ENCODE measurements around the gene CALHM6. TPM values are rescaled to one million over a fixed set of nuclear protein-coding genes. Genes with fewer than 3 reads are reported as not detected.

CALHM6 gene
- total and polyA plus RNA-seq, 2 of the 8 experiments (the other 6 are each of a cell fraction or from before 2014, with no cell fraction given), result 0.93 to 1.8 TPM

GRCh38 chr6:116482780-116483179, 21.6 kb downstream of the CALHM6 start (continued):
- TF ChIP-seq GTF2F1 (IDR thresholded peaks at IDR 0.05; ENCODE audit: borderline replicate concordance, low read depth, low read length) (no peak), SIRT6 (IDR thresholded peaks at IDR 0.05; ENCODE audit: low read length) (no peak), NANOG (IDR thresholded peaks at IDR 0.05; ENCODE audit: insufficient read depth, low read depth, low read length, poor library complexity, severe bottlenecking) (no peak), FOSL1 (IDR thresholded peaks at IDR 0.05; ENCODE audit: insufficient read depth, low read depth, low read length) (no peak)

Measured in H1 (cell line).